Measurements from ENCODE around the gene CHURC1.

The CHURC1 gene

DNA sequence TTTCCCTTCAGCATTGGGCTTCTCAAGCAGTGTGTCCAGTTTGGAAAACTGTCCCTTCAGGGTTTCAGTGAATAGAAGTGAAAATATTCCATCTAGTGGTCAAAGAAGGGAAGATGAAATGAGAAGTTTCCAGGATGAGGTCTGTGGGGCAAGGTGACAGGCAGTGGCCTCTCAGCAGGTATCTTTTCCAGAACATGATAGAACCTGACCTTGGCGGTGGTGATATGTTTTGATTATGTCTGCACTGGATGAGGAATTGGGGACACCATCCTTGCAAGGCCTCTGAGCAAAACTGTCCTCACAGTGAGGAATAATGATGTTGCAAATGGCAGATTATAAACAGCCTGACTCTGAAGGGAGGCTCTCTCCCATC is 23.6 kb downstream of the CHURC1 start:
- Histone ChIP-seq H3K9me3 (ENCODE audit: low read depth, low read length) (no peaks in the 10 kb centered on the region), H3K36me3 (ENCODE audit: insufficient read depth, low read length) (peaks cover 24% of the 10 kb centered on the region), H3K27ac (no peak overlapping the region), H3K4me3 (no peak overlapping the region), H3K9ac (ENCODE audit: insufficient read length) (no peak overlapping the region)
- no peak for DNase-seq (ENCODE audit: low read depth, low spot score)
- TF ChIP-seq POLR2AphosphoS5 (IDR thresholded peaks at IDR 0.05; ENCODE audit: borderline replicate concordance, low read depth, low read length) (no peak), FOXP2 (optimal IDR thresholded peaks at IDR 0.05; ENCODE audit: control extremely low read depth, extremely low read length, insufficient read depth) (no peak), EZH2 (IDR thresholded peaks at IDR 0.05) (no peak)

DNA sequence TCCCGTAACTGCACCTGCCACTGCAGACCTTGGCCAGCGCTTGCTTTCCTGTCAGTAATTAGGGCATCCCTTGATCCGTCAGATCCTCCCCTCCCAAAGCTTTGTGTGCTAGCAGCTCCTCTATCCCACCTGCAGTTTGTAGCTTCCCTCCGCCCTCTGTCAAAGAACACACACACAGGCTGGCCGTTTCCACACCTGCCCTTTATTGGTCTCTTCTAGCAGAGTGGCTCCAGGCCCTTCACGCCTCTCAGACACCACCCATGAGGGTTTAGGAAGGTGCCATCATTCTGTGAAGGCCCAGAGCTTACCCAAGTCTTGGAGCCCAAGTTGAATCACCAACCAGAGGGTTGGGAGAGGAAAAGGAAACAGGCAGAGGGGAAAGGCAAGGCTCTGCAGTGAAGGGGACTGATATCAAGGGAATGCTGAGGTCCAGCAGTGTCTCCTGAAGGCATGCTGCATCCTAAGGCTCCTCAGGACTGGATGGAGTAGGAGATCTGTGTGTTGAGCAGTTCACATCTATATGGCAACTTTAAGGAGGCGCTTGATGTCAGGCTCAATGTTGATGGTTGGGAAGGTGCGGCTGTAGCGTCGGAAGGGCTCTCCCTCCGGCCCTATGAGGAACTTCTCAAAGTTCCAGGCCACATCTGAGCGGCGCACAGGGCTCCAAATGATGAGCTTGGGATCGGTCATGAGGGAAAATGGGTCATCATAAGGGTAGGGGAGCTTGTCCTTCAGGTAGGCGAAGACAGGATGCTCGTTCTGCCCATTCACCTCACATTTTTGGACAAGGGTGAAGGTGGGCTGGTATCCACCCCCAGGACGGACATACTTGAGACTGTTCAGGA is 24.9 kb downstream of the CHURC1 start:
- DNase-seq (ENCODE audit: low read depth, low spot score), result no peak
- Histone ChIP-seq H3K4me3 (no peak overlapping the region), H3K36me3 (ENCODE audit: insufficient read depth, low read length) (peaks cover 10% of the 10 kb centered on the region; the same call in 1 of the 2 replicates), H3K9ac (ENCODE audit: insufficient read length) (no peak overlapping the region), H3K9me3 (ENCODE audit: low read depth, low read length) (no peaks in the 10 kb centered on the region), H3K27ac (no peak overlapping the region)
- TF ChIP-seq EZH2 (IDR thresholded peaks at IDR 0.05), result no peak
- no peak for TF ChIP-seq FOXP2 (optimal IDR thresholded peaks at IDR 0.05; ENCODE audit: control extremely low read depth, extremely low read length, insufficient read depth)
- no peak for TF ChIP-seq POLR2AphosphoS5 (IDR thresholded peaks at IDR 0.05; ENCODE audit: borderline replicate concordance, low read depth, low read length)

DNA sequence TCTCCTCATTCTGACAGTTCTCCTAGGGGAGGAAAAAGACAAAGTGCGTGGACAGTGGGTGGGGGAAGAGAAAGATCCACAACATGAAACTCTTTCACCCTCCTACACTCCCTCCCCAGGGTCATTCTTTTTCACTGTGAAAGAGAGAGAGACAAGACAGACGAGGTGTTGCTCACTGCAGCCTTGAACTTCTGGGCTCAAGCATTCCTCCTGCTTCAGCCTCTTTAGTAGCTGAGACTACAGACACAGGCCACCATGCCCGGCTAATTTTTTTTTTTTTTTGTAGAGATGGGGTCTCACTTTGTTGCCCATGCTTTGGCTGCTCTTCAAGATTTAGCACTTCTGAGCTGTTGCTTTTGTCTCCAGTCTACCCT is 25.5 kb downstream of the CHURC1 start:
- H3K27ac ChIP-seq, result no peak overlapping the region
- no peaks in the 10 kb centered on the region for H3K9me3 ChIP-seq (ENCODE audit: low read depth, low read length)
- no peak overlapping the region for H3K9ac ChIP-seq (ENCODE audit: insufficient read length)
- no peak for DNase-seq (ENCODE audit: low read depth, low spot score)
- H3K4me3 ChIP-seq, result no peak overlapping the region
- H3K36me3 ChIP-seq (ENCODE audit: insufficient read depth, low read length), result peaks cover 5% of the 10 kb centered on the region; the same call in 1 of the 2 replicates
- TF ChIP-seq POLR2AphosphoS5 (IDR thresholded peaks at IDR 0.05; ENCODE audit: borderline replicate concordance, low read depth, low read length) (no peak), FOXP2 (optimal IDR thresholded peaks at IDR 0.05; ENCODE audit: control extremely low read depth, extremely low read length, insufficient read depth) (no peak)

DNA sequence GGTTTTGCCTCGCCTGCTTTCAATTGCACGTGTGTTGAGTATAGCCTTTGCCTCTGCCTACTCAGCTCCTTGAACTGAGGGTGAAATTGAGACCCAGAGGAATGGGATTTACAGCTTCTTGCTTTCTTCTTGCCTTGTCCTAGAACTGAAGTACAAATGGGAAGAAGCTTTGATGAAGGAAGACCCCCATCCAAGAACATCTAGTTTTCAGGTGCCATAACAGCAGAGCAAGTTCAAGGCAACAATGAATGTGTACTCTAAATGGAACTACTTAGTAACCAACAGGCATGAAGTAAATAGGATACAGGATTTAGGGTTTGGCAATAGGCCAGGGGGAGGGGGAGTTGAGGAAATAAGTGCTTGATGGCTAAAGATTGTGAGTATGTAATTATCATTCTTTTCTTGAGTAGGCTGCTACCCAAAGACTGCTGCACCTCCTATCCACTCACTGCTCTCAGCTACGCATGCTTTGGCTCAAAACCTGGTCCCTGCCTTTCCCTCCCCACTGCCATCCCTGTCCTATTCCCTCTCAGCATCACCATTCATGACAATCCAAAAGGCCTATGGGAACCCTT is 26.2 kb downstream of the CHURC1 start:
- Histone ChIP-seq H3K9ac (ENCODE audit: insufficient read length) (no peak overlapping the region), H3K36me3 (ENCODE audit: insufficient read depth, low read length) (peaks cover 4% of the 10 kb centered on the region; the same call in 1 of the 2 replicates), H3K4me3 (no peak overlapping the region), H3K9me3 (ENCODE audit: low read depth, low read length) (no peaks in the 10 kb centered on the region), H3K27ac (no peak overlapping the region)
- no peak for TF ChIP-seq FOXP2 (optimal IDR thresholded peaks at IDR 0.05; ENCODE audit: control extremely low read depth, extremely low read length, insufficient read depth)
- no peak for TF ChIP-seq EZH2 (IDR thresholded peaks at IDR 0.05)
- no peak for TF ChIP-seq POLR2AphosphoS5 (IDR thresholded peaks at IDR 0.05; ENCODE audit: borderline replicate concordance, low read depth, low read length)
- DNase-seq (ENCODE audit: low read depth, low spot score), result no peak

DNA sequence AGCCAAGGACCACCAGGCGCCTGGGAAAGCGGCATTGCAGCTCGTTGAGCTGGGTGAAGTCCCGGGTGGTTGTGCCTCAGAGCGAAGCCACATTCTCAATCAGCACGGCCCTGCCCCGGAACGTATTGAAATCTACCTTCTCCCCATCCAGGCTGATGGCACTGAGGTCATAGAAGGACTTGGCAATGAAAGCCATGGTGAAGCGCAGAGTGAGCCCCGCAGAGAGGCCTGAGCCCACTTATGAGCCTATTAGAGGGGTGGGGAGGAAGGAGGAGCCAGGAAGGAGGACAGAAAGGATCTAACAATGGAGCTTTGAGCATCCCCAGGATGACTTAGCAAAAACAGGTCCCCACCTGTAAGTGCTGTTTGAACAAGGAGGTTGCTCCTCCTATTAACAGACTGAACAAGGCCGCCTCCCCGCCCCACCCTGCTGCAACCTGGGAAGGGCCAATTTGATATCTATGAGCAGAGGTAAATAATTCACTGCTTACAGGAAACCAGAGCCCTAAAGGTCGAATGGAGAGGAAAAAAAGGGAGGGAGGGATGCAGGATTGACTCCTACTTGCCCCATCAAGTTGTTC is 28.4 kb downstream of the CHURC1 start, which contains the start of gene GPX2:
Gene GPX2, minus strand, starts transcription at position 215 of the 581 bp plus-strand sequence. Its CDS starts 19 bp downstream, at position 196.
- TF ChIP-seq EZH2 (IDR thresholded peaks at IDR 0.05), result no peak
- no peak for TF ChIP-seq POLR2AphosphoS5 (IDR thresholded peaks at IDR 0.05; ENCODE audit: borderline replicate concordance, low read depth, low read length)
- TF ChIP-seq FOXP2 (optimal IDR thresholded peaks at IDR 0.05; ENCODE audit: control extremely low read depth, extremely low read length, insufficient read depth), result no peak
- H3K36me3 ChIP-seq (ENCODE audit: insufficient read depth, low read length), result peaks cover 4% of the 10 kb centered on the region; the same call in 1 of the 2 replicates
- H3K9me3 ChIP-seq (ENCODE audit: low read depth, low read length), result no peaks in the 10 kb centered on the region
- no peak within 1 kb of the TSS for H3K27ac ChIP-seq
- DNase-seq (ENCODE audit: low read depth, low spot score), result no peak
- no peak within 1 kb of the TSS for H3K4me3 ChIP-seq
- no peak within 1 kb of the TSS for H3K9ac ChIP-seq (ENCODE audit: insufficient read length)

DNA sequence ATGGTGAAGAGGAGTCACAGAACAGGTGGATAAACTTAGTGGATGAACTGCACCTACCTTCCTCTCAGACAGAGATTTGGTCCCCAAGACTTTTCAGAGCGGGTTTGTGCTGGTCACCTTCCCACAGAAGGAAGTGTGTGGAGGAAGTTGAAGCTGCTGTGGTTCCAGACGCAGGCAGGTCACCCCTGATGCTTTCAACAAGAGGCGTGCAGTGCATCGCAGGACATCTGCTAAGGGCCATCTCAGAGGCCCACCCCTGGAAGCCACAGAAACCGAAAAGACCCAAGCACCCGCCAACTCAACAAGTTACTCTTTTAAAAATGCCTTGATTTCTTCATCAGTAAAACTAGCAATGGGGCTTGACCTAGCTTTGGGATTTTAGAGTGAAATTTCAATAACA is 29.3 kb downstream of the CHURC1 start:
- no peak overlapping the region for H3K4me3 ChIP-seq
- no peaks in the 10 kb centered on the region for H3K9me3 ChIP-seq (ENCODE audit: low read depth, low read length)
- no peak for DNase-seq (ENCODE audit: low read depth, low spot score)
- TF ChIP-seq POLR2AphosphoS5 (IDR thresholded peaks at IDR 0.05; ENCODE audit: borderline replicate concordance, low read depth, low read length), result no peak
- TF ChIP-seq EZH2 (IDR thresholded peaks at IDR 0.05), result no peak
- TF ChIP-seq FOXP2 (optimal IDR thresholded peaks at IDR 0.05; ENCODE audit: control extremely low read depth, extremely low read length, insufficient read depth), result no peak
- no peak overlapping the region for H3K27ac ChIP-seq
- H3K9ac ChIP-seq (ENCODE audit: insufficient read length), result no peak overlapping the region
- H3K36me3 ChIP-seq (ENCODE audit: insufficient read depth, low read length), result peaks cover 4% of the 10 kb centered on the region; the same call in 1 of the 2 replicates

DNA sequence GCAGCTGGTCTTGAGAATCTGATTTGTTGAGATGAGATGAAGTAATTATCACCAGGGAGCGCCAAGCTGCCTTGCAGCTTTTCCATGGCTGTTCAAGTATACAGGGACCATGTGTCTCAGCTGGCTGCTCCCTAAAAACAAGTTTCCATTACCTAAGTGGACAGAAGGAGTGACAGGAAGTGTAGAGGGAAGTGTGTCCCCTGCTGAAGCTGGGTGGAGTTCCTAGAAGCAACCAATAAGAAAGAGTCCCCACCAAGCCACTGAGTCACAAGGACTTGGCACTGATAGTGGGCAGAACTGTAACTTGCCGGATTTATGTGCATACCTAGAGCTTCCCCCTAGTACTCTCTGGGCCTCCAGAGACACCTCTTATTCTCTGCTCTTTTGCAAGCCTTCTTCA is 29.8 kb downstream of the CHURC1 start:
- no peak overlapping the region for H3K4me3 ChIP-seq
- TF ChIP-seq EZH2 (IDR thresholded peaks at IDR 0.05) (no peak), FOXP2 (optimal IDR thresholded peaks at IDR 0.05; ENCODE audit: control extremely low read depth, extremely low read length, insufficient read depth) (no peak), POLR2AphosphoS5 (IDR thresholded peaks at IDR 0.05; ENCODE audit: borderline replicate concordance, low read depth, low read length) (no peak)
- DNase-seq (ENCODE audit: low read depth, low spot score), result no peak
- H3K9ac ChIP-seq (ENCODE audit: insufficient read length), result no peak overlapping the region
- no peak overlapping the region for H3K27ac ChIP-seq
- peaks cover 4% of the 10 kb centered on the region; the same call in 1 of the 2 replicates for H3K36me3 ChIP-seq (ENCODE audit: insufficient read depth, low read length)
- H3K9me3 ChIP-seq (ENCODE audit: low read depth, low read length), result no peaks in the 10 kb centered on the region

DNA sequence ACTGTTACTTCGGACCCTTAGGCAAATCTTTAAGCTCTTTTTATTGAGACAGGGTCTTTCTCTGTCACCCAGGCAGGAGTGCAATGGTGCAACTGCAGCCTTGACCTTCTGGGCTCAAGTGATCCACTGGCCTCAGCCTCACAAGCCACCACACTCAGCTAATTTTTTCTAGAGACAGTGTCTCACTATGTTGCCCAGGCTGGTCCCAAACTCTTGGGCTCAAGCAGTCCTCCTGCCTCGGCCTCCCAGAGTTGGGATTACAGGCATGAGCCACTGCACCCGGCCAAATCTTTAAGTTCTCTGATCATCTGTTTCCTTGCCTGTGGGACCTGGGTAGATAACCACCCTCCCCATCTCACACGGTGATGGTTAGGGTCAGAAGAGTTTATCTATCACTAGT is 30.6 kb downstream of the CHURC1 start:
- H3K9ac ChIP-seq (ENCODE audit: insufficient read length), result no peak overlapping the region
- H3K36me3 ChIP-seq (ENCODE audit: insufficient read depth, low read length), result peaks cover 4% of the 10 kb centered on the region; the same call in 1 of the 2 replicates
- no peak overlapping the region for H3K27ac ChIP-seq
- DNase-seq (ENCODE audit: low read depth, low spot score), result no peak
- no peak for TF ChIP-seq EZH2 (IDR thresholded peaks at IDR 0.05)
- no peaks in the 10 kb centered on the region for H3K9me3 ChIP-seq (ENCODE audit: low read depth, low read length)
- no peak overlapping the region for H3K4me3 ChIP-seq
